ENCODE data around the gene HYAL2. TPM values are rescaled to one million over a fixed set of nuclear protein-coding genes. Genes with fewer than 3 reads are reported as not detected.

The HYAL2 gene
- total and polyA plus RNA-seq, 9 donors = 10.9 to 81.6 (median 41.2) TPM

- intact Hi-C loops (cut with DNase I) = no loop called here
- Histone ChIP-seq H3K4me1 (ENCODE audit: insufficient read depth) (peaks cover 7% of the 10 kb centered on the region), H3K4me3 (no peak overlapping the region), H3K27ac (peak overlapping the region in 1 of 2 donors; percentile 39), H3K9me3 (no peaks in the 10 kb centered on the region), H3K27me3 (no peaks in the 10 kb centered on the region), H3K36me3 (no peaks in the 10 kb centered on the region)
- TF ChIP-seq CTCF (IDR thresholded peaks at IDR 0.05) = no peak
- TF ChIP-seq EP300 (IDR thresholded peaks at IDR 0.05) = no peak
- no peak for TF ChIP-seq POLR2A (IDR thresholded peaks at IDR 0.05)
- WGBS, 3 donors = 55 to 67% (median 61%) methylated on average over 5 of the region's 5 CpGs
- no peak for DNase-seq
Measured at GRCh38 chr3:50334339-50335075, 12.0 kb upstream of the HYAL2 start.

- no peak overlapping the region for H3K4me3 ChIP-seq
- DNase-seq = no peak
Measured at GRCh38 chr3:50333744-50334328, 11.3 kb upstream of the HYAL2 start.

GRCh38 chr3:50331364-50331907 is 8.9 kb upstream of the HYAL2 start:
- intact Hi-C loops (cut with DNase I) = no loop called here
- Histone ChIP-seq H3K9me3 (no peaks in the 10 kb centered on the region), H3K27me3 (no peaks in the 10 kb centered on the region), H3K4me1 (ENCODE audit: insufficient read depth) (peaks cover 10% of the 10 kb centered on the region), H3K4me3 (no peak overlapping the region), H3K36me3 (no peaks in the 10 kb centered on the region), H3K27ac (no peak overlapping the region)
- WGBS, 3 donors = 94 to 95% (median 94%) methylated on average over 19 of the region's 19 CpGs
- TF ChIP-seq POLR2A (IDR thresholded peaks at IDR 0.05) = no peak
- TF ChIP-seq CTCF (IDR thresholded peaks at IDR 0.05) = no peak
- no peak for TF ChIP-seq EP300 (IDR thresholded peaks at IDR 0.05)
- no peak for DNase-seq

More at GRCh38 chr3:50333744-50334328, 11.3 kb upstream of the HYAL2 start:
- Histone ChIP-seq H3K36me3 (no peaks in the 10 kb centered on the region), H3K9me3 (no peaks in the 10 kb centered on the region), H3K27me3 (no peaks in the 10 kb centered on the region), H3K27ac (peak overlapping the region in 1 of 2 donors; percentile 39), H3K4me1 (ENCODE audit: insufficient read depth) (peaks cover 6% of the 10 kb centered on the region)
- 58 to 62% (median 60%) methylated on average over 12 of the region's 12 CpGs for WGBS, 3 donors
- intact Hi-C loops (cut with DNase I) = no loop called here
- TF ChIP-seq CTCF (IDR thresholded peaks at IDR 0.05) (no peak), EP300 (IDR thresholded peaks at IDR 0.05) (no peak), POLR2A (IDR thresholded peaks at IDR 0.05) (no peak)

GRCh38 chr3:50330330-50330729 is 7.8 kb upstream of the HYAL2 start:
- Histone ChIP-seq H3K36me3 (no peaks in the 10 kb centered on the region), H3K4me3 (no peak overlapping the region), H3K27me3 (no peaks in the 10 kb centered on the region), H3K27ac (no peak overlapping the region), H3K9me3 (no peaks in the 10 kb centered on the region), H3K4me1 (ENCODE audit: insufficient read depth) (peaks cover 8% of the 10 kb centered on the region)
- WGBS, 3 donors = 83 to 88% (median 86%) methylated on average over 10 of the region's 10 CpGs
- TF ChIP-seq EP300 (IDR thresholded peaks at IDR 0.05) = no peak
- TF ChIP-seq POLR2A (IDR thresholded peaks at IDR 0.05) = no peak
- TF ChIP-seq CTCF (IDR thresholded peaks at IDR 0.05) = no peak
- intact Hi-C loops (cut with DNase I) = no loop called here
- DNase-seq = no peak

Data from ovary (tissue), 9 donors.